Measurements from ENCODE around the gene ESYT2. TPM values are rescaled to one million over a fixed set of nuclear protein-coding genes. Genes with fewer than 3 reads are reported as not detected.

Gene ESYT2
- total RNA-seq, 1 experiment from 2014 or later = 68.2 TPM

- no peak overlapping the region for H3K4me2 ChIP-seq (ENCODE audit: low read length)
- no peaks in the 10 kb centered on the region; a peak in 1 of 4 replicates for H3K36me3 ChIP-seq (ENCODE audit: control insufficient read depth in 1 of 2, insufficient read depth in 2 of 2, low read length in 2 of 2)
These were observed 106.6 kb downstream of the ESYT2 start for GRCh38 chr7:158722574-158723237.

More at GRCh38 chr7:158722574-158723237, 106.6 kb downstream of the ESYT2 start:
- BruUV-seq (replicated peaks) = no TSS peak
- Histone ChIP-seq H3K9me2 (ENCODE audit: insufficient read depth) (no peaks in the 10 kb centered on the region), H3K4me1 (ENCODE audit: control insufficient read depth in 1 of 2, insufficient read depth in 2 of 2, low read length in 2 of 2) (no peaks in the 10 kb centered on the region), H3K9me3 (ENCODE audit: control insufficient read depth in 1 of 2, insufficient read depth in 1 of 2, low read depth in 1 of 2, low read length in 2 of 2) (no peaks in the 10 kb centered on the region), H3K9ac (ENCODE audit: low read length) (no peak overlapping the region), H2AFZ (ENCODE audit: low read depth, low read length, poor library complexity, severe bottlenecking) (no peak overlapping the region), H4K20me1 (ENCODE audit: insufficient read depth) (no peaks in the 10 kb centered on the region), H3K79me2 (ENCODE audit: insufficient read depth, low read length) (no peaks in the 10 kb centered on the region), H3K27me3 (ENCODE audit: insufficient read depth, low read length) (0 out of 2 replicates have a peak, but pooled peaks cover 12% of the 10 kb centered on the region), H3K27ac (ENCODE audit: low read depth, low read length) (no peak overlapping the region), H3K4me3 (replicated peaks in 1 of 2; ENCODE audit: low read depth in 1 of 2, low read length in 2 of 2) (no peak overlapping the region)
- ATAC-seq = no peak
- no peak for DNase-seq (ENCODE audit: low read depth, low spot score)
- ChIA-PET CTCF (no interaction called here), POLR2A (no interaction called here), RAD21 (ENCODE audit: low non-redundant PET in 1 of 2, low total read pairs in 2 of 2, uncharacterized antibody in 2 of 2, unreplicated experiment in 2 of 2) (no interaction called here)
- intact Hi-C loops (cut with micrococcal nuclease) = no loop called here
- TF ChIP-seq RAD21 (IDR thresholded peaks at IDR 0.05; ENCODE audit: low read depth) (no peak), EZH2 (IDR thresholded peaks at IDR 0.05) (no peak), ATF3 (IDR thresholded peaks at IDR 0.05) (no peak), ZBTB33 (IDR thresholded peaks at IDR 0.05; ENCODE audit: extremely low read depth, insufficient replicate concordance, low read length) (no peak), ELF1 (IDR thresholded peaks at IDR 0.05; ENCODE audit: borderline replicate concordance, low read depth) (no peak), CBX3 (IDR thresholded peaks at IDR 0.05; ENCODE audit: low read depth) (no peak), TCF7L2 (IDR thresholded peaks at IDR 0.05; ENCODE audit: borderline replicate concordance, extremely low read depth, insufficient read depth, insufficient read length) (no peak), JUND (IDR thresholded peaks at IDR 0.05) (no peak), POLR2AphosphoS5 (IDR thresholded peaks at IDR 0.05; ENCODE audit: low read depth, low read length) (no peak), EGR1 (IDR thresholded peaks at IDR 0.05; ENCODE audit: low read depth) (no peak), POLR2A (IDR thresholded peaks at IDR 0.05; ENCODE audit: borderline replicate concordance, extremely low read depth, insufficient read depth, insufficient read length) (no peak), ZFX (IDR thresholded peaks at IDR 0.05) (no peak), CEBPB (IDR thresholded peaks at IDR 0.05; ENCODE audit: low read depth) (no peak), YY1 (IDR thresholded peaks at IDR 0.05; ENCODE audit: extremely low read depth, insufficient replicate concordance, low read depth, low read length) (no peak), EZH2phosphoT487 (IDR thresholded peaks at IDR 0.05; ENCODE audit: borderline replicate concordance) (no peak)

All from HCT116 (cell line).